HEK293 (cell line): ENCODE results near the gene MRPL48.

ENCODE experiments used
- CTCF ChIA-PET: fragments of 350-600 bp; formaldehyde crosslinking; extraction: SDS; loops from one replicate; lab custom pipeline; 2021; ENCODE audit warnings: antibody characterized with exemption; lab: Yijun Ruan, JAX
- POLR2A ChIA-PET: fragments of 300-600 bp; formaldehyde crosslinking; extraction: SDS; loops from one replicate; lab custom pipeline; 2020; ENCODE audit warnings: antibody characterized with exemption, inconsistent platforms; lab: Yijun Ruan, JAX
- H3K27ac ChIP-seq: fragments of 200-500 bp; sonication (Bioruptor generic); 2 replicates; pipeline ENCODE4 v1.5.1; 2014; ENCODE audit warnings: low read depth, low read length, control low read depth, inconsistent platforms; ENCODE audit errors: extremely low read depth
- H3K36me3 ChIP-seq, 2 experiments: fragments of 200-500 bp in 1 of 2; sonication (Bioruptor generic) in 1 of 2; 1 replicate in 1 of 2; 2 replicates in 1 of 2; pipeline ENCODE4 v1.5.1; 2014 to 2017; ENCODE audit warnings: inconsistent platforms in 2 of 2, low read length in 2 of 2; ENCODE audit not compliant: control insufficient read depth in 2 of 2, insufficient read depth in 1 of 2
- H3K4me1 ChIP-seq: fragments of 200-500 bp; sonication (Bioruptor generic); 2 replicates; pipeline ENCODE4 v1.5.1; 2014; ENCODE audit warnings: mild to moderate bottlenecking, low read length, inconsistent platforms; ENCODE audit not compliant: control insufficient read depth, insufficient read depth
- H3K4me3 ChIP-seq: 2 replicates; pipeline ENCODE4 v1.5.1; 2011; ENCODE audit warnings: low read depth, mild to moderate bottlenecking, control low read depth, low read length, moderate library complexity
- H3K9me3 ChIP-seq: fragments of 200-500 bp; sonication (Bioruptor generic); 2 replicates; pipeline ENCODE4 v1.5.1; 2014; ENCODE audit warnings: low read depth, low read length, inconsistent platforms; ENCODE audit not compliant: control insufficient read depth, insufficient read depth
- KLF1 ChIP-seq: fragments of 450-650 bp; formaldehyde crosslinking; IDR thresholded peaks from 2 replicates; pipeline ENCODE4 v1.5.1; 2016; ENCODE audit warnings: missing biosample characterization, missing genetic modification characterization
- KLF9 ChIP-seq: fragments of 450-650 bp; formaldehyde crosslinking; IDR thresholded peaks from 2 replicates; pipeline ENCODE4 v1.5.1; 2016; ENCODE audit warnings: missing biosample characterization, missing genetic modification characterization, low read depth
- PRDM1 ChIP-seq: fragments of 450-650 bp; formaldehyde crosslinking; IDR thresholded peaks from 2 replicates; pipeline ENCODE4; 2016; ENCODE audit warnings: missing biosample characterization, missing genetic modification characterization
- PRDM10 ChIP-seq: fragments of 450-650 bp; formaldehyde crosslinking; IDR thresholded peaks from 2 replicates; pipeline ENCODE4 v1.5.1; 2016; ENCODE audit warnings: missing biosample characterization, missing genetic modification characterization
- REPIN1 ChIP-seq: fragments of 450-650 bp; formaldehyde crosslinking; IDR thresholded peaks from 2 replicates; pipeline ENCODE4 v1.5.1; 2017; ENCODE audit warnings: missing biosample characterization, missing genetic modification characterization, low read depth
- SALL2 ChIP-seq: fragments of 450-650 bp; formaldehyde crosslinking; IDR thresholded peaks from 2 replicates; pipeline ENCODE4 v1.5.0; 2017; ENCODE audit warnings: missing biosample characterization, mild to moderate bottlenecking, missing genetic modification characterization, borderline replicate concordance
- ZNF157 ChIP-seq: fragments of 450-650 bp; formaldehyde crosslinking; IDR thresholded peaks from 2 replicates; pipeline ENCODE4 v1.5.1; 2016; ENCODE audit warnings: missing biosample characterization, missing genetic modification characterization
- ZNF248 ChIP-seq: fragments of 450-650 bp; formaldehyde crosslinking; IDR thresholded peaks from 2 replicates; pipeline ENCODE4 v1.5.1; 2017; ENCODE audit warnings: missing biosample characterization, missing genetic modification characterization
- ZNF26 ChIP-seq: fragments of 450-650 bp; formaldehyde crosslinking; IDR thresholded peaks from 2 replicates; pipeline ENCODE4 v1.5.1; 2016; ENCODE audit warnings: missing biosample characterization, missing genetic modification characterization
- ZNF366 ChIP-seq: fragments of 450-650 bp; formaldehyde crosslinking; conservative IDR thresholded peaks from 2 replicates; pipeline ENCODE4 v1.5.1; 2016; ENCODE audit warnings: missing biosample characterization, missing genetic modification characterization
- ZNF391 ChIP-seq: fragments of 450-650 bp; formaldehyde crosslinking; IDR thresholded peaks from 2 replicates; pipeline ENCODE4 v1.5.1; 2016; ENCODE audit warnings: low read depth, missing biosample characterization, missing genetic modification characterization, borderline replicate concordance
- ZNF558 ChIP-seq: fragments of 450-650 bp; formaldehyde crosslinking; IDR thresholded peaks from 2 replicates; pipeline ENCODE4 v1.5.1; 2016; ENCODE audit warnings: missing biosample characterization, missing genetic modification characterization
- ZNF660 ChIP-seq: fragments of 450-650 bp; IDR thresholded peaks from 2 replicates; pipeline ENCODE4 v1.5.1; 2018; ENCODE audit warnings: missing biosample characterization, mild to moderate bottlenecking, missing genetic modification characterization
- ZNF785 ChIP-seq: fragments of 450-650 bp; formaldehyde crosslinking; IDR thresholded peaks from 2 replicates; pipeline ENCODE4 v1.5.1; 2016; ENCODE audit warnings: missing biosample characterization, missing genetic modification characterization
- TF ChIP-seq, protein P1 (sequence below): fragments of 450-650 bp; formaldehyde crosslinking; IDR thresholded peaks from 2 replicates; pipeline ENCODE4 v1.5.1; 2016; ENCODE audit warnings: missing biosample characterization, missing genetic modification characterization
- TF ChIP-seq, protein P2 (sequence below): fragments of 450-650 bp; formaldehyde crosslinking; IDR thresholded peaks from 2 replicates; pipeline ENCODE4 v1.5.1; 2017; ENCODE audit warnings: missing biosample characterization, missing genetic modification characterization
- TF ChIP-seq, protein P3 (sequence below): fragments of 450-650 bp; formaldehyde crosslinking; IDR thresholded peaks from 2 replicates; pipeline ENCODE4 v1.5.1; 2016; ENCODE audit warnings: missing biosample characterization, missing genetic modification characterization

The MRPL48 gene

GRCh38 chr11:73758451-73758850 is 29.2 kb upstream of the MRPL48 start:
- Histone ChIP-seq H3K36me3 (no peaks in the 10 kb centered on the region), H3K4me3 (peak overlapping the region; percentile 97), H3K27ac (no peak overlapping the region), H3K9me3 (no peaks in the 10 kb centered on the region), H3K4me1 (0 out of 2 replicates have a peak, but pooled peaks cover 9% of the 10 kb centered on the region)
- POLR2A ChIA-PET, result interaction anchor here (1.4 kb wide), 1 partner anchor 21 kb away, joined by 8 read pairs; no protein-coding TSS in a partner anchor
- no peak for TF ChIP-seq REPIN1 (tag by site-specific recombination)
- CTCF ChIA-PET, result interaction anchor here (0.5 kb wide), 2 partner anchors 28 to 146 kb away, joined by 3 to 4 read pairs; no protein-coding TSS in a partner anchor

DNA sequence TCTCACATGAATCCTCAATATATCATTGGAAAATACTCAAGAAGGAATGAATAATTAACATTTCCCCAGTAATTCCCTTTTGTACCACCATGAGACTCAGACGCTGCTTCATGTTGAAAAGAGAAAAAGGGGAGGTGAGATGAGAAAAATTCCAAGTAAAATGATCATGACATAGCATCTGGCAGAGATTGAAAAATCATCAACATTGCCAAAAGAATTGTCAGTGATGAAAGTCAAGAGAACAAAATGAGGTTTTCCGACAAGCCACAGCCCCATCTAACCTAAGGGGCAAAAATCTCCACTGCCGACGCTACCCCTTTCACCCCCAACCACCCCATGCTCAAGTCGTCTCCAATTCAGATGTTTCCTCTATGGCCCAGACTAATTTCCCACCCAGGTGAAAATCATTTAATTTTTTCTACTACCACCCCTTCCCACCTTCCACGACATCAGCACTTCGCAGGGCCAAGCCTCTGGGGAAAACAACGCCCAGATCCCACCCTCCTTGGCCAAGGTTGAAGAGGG is 28.0 kb upstream of the MRPL48 start:
- POLR2A ChIA-PET, result interaction anchor here (0.5 to 4.3 kb wide), 7 partner anchors 20 to 173 kb away, joined by 3 to 102 read pairs (median 5); partner anchors contain the start of gene FAM168A
- 0 out of 2 replicates have a peak, but pooled peaks cover 9% of the 10 kb centered on the region for H3K4me1 ChIP-seq
- CTCF ChIA-PET, result no interaction called here
- H3K27ac ChIP-seq, result peak overlapping the region; percentile 88; the same call in 1 of the 2 replicates
- H3K36me3 ChIP-seq, result no peaks in the 10 kb centered on the region
- TF ChIP-seq KLF9 (no peak; the same call in 1 of the 2 replicates), PRDM10 (tag by site-specific recombination) (peak; percentile 48), KLF1 (tag by site-specific recombination) (peak; percentile 77; the same call in 1 of the 2 replicates), ZNF157 (no peak), ZNF26 (tag by site-specific recombination) (no peak), SALL2 (tag by site-specific recombination) (no peak), ZNF391 (tag by site-specific recombination) (no peak), ZNF660 (tag by site-specific recombination) (no peak), ZNF785 (tag by site-specific recombination) (no peak), ZNF248 (no peak), ZNF558 (no peak), ZNF366 (tag by site-specific recombination) (peak; percentile 39; the same call in 1 of the 2 replicates), PRDM1 (tag by site-specific recombination) (peak; percentile 71)
- TF ChIP-seq, protein P1, sequence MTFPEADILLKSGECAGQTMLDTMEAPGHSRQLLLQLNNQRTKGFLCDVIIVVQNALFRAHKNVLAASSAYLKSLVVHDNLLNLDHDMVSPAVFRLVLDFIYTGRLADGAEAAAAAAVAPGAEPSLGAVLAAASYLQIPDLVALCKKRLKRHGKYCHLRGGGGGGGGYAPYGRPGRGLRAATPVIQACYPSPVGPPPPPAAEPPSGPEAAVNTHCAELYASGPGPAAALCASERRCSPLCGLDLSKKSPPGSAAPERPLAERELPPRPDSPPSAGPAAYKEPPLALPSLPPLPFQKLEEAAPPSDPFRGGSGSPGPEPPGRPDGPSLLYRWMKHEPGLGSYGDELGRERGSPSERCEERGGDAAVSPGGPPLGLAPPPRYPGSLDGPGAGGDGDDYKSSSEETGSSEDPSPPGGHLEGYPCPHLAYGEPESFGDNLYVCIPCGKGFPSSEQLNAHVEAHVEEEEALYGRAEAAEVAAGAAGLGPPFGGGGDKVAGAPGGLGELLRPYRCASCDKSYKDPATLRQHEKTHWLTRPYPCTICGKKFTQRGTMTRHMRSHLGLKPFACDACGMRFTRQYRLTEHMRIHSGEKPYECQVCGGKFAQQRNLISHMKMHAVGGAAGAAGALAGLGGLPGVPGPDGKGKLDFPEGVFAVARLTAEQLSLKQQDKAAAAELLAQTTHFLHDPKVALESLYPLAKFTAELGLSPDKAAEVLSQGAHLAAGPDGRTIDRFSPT (tag by site-specific recombination), result no peak
- TF ChIP-seq, protein P2, sequence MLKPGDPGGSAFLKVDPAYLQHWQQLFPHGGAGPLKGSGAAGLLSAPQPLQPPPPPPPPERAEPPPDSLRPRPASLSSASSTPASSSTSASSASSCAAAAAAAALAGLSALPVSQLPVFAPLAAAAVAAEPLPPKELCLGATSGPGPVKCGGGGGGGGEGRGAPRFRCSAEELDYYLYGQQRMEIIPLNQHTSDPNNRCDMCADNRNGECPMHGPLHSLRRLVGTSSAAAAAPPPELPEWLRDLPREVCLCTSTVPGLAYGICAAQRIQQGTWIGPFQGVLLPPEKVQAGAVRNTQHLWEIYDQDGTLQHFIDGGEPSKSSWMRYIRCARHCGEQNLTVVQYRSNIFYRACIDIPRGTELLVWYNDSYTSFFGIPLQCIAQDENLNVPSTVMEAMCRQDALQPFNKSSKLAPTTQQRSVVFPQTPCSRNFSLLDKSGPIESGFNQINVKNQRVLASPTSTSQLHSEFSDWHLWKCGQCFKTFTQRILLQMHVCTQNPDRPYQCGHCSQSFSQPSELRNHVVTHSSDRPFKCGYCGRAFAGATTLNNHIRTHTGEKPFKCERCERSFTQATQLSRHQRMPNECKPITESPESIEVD, result peak; percentile 34
- TF ChIP-seq, protein P3, sequence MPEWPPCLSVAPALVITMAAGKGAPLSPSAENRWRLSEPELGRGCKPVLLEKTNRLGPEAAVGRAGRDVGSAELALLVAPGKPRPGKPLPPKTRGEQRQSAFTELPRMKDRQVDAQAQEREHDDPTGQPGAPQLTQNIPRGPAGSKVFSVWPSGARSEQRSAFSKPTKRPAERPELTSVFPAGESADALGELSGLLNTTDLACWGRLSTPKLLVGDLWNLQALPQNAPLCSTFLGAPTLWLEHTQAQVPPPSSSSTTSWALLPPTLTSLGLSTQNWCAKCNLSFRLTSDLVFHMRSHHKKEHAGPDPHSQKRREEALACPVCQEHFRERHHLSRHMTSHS, result no peak
- TF ChIP-seq, all 188 proteins: peak for 5
- H3K4me3 ChIP-seq, result peak overlapping the region; percentile 97
- no peaks in the 10 kb centered on the region for H3K9me3 ChIP-seq
